Panc1 (cell line): ENCODE data around the gene VSIR. TPM values are rescaled to one million over a fixed set of nuclear protein-coding genes. Genes with fewer than 3 reads are reported as not detected.

Source experiments
- microRNA-seq: library from miRNA; unstranded; fragments of <30 nt; microRNA quantifications from one replicate; pipeline ENCODE4 v1.1.0, GENCODE V29; 2020; ENCODE audit not compliant: unreplicated experiment
- total RNA-seq: library from RNA; stranded (reverse); gene quantifications from one replicate; pipeline ENCODE4 v1.2.1, GENCODE V29; 2021; ENCODE audit not compliant: unreplicated experiment

Gene VSIR
- total RNA-seq, 1 experiment from 2014 or later: 34.9 TPM

Small RNA genes lying within 50 kb of the gene (microRNA-seq; reads per million reads assigned to microRNA genes)
- not detected for gene MIR7152

Other genes with a start within 250 kb of the VSIR start
- gene C10orf105, start 53.7 kb downstream of the VSIR start, total RNA-seq: not detected
- gene PSAP, start 77.7 kb upstream of the VSIR start, total RNA-seq: 3,649 TPM
- 44.6 TPM for gene CHST3, start 190.9 kb upstream of the VSIR start, total RNA-seq